Measurements from ENCODE around the gene OR6N2.

OR6N2 gene

DNA sequence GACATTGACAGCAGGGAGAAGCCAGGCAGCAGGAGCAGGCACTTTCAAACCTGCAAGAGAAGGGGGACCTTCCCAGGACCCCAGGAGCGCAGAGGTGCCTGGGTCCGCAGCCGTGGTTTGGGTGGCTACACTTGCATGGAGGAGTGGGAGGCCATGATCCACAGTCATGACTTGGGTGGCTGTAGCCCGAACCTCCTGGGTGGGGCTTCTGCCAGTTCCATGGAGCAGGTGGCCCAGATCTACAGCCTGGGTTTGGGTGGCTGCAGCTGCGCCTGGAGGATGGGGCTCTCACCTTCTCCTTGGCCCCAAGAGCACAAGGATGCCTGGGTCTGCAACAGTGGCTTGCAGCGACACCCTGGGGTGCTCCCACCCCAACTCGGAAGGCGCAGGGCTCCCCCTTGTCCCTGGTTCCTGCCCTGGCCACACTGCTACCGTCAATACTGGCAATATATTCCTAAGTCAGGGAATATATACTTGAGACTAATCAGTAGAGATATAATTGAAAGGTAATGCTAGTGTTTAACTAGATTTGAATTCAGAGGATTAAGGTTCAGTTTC lies 28.8 kb downstream of the OR6N2 start:
- no peak for DNase-seq

- DNase-seq, result no peak
Observed at GRCh38 chr1:158735848-158736247, 45.2 kb downstream of the OR6N2 start.

GRCh38 chr1:158732524-158732923 lies 48.5 kb downstream of the OR6N2 start:
- DNase-seq, result no peak

GRCh38 chr1:158731707-158732106 lies 49.3 kb downstream of the OR6N2 start:
- no peak for DNase-seq

DNA sequence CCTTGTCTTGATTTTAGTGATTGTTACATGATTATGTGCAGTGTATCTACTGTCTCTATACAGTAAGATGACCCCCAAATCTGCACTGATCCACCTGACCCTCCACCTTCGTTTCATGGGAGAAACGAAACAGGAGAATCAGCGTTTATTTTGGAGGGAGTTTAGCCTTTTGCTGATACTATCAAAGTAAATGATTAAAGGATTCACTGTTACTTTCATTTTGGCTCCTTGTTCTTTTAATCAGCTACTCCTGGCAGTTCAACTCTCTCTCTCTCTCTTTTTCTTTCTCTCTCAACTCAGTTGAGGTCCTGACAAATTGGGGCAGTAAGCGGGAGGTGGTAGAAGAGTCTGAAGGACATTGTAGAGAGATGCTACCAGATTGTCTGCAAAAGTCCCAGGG lies 50.6 kb downstream of the OR6N2 start:
- DNase-seq, result no peak

- no peak for DNase-seq
Observed at GRCh38 chr1:158728510-158729225, 52.3 kb downstream of the OR6N2 start.

DNA sequence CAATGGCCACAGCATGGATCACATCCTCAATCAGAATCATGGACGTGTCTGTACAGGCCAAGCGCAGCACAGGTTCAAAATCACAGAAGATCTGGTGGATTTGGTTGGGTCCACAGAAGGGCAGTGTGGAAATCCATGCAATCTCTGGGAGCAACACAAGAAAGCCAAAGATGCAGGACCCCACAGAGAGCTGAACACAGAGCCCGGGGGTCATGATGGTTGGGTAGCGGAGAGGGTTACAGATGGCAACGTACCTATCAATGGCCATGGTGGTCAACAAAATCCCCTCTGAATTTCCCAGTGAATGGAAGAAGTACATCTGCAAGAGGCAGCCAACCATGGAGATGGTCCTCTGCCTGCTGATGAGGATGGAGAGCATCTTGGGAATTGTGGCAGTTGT lies 56.6 kb downstream of the OR6N2 start:
- no peak for DNase-seq
